ENCODE results near the gene RALGDS. TPM values are rescaled to one million over a fixed set of nuclear protein-coding genes. Genes with fewer than 3 reads are reported as not detected.

RALGDS gene
- total RNA-seq, 2 donors from 2014 or later: 24.2 to 39.7 TPM

GRCh38 chr9:133118179-133118520 lies 2.9 kb downstream of the RALGDS start:
- intact Hi-C loops (cut with DNase I): no loop called here
- Histone ChIP-seq H3K27ac (no peak overlapping the region), H3K4me1 (peaks cover 38% of the 10 kb centered on the region), H3K9me3 (no peaks in the 10 kb centered on the region), H3K4me3 (no peak overlapping the region), H3K9ac (ENCODE audit: low read depth in 2 of 2, low read length in 2 of 2) (peak overlapping the region in 1 of 2 donors; percentile 53), H3K27me3 (no peaks in the 10 kb centered on the region), H3K36me3 (no peaks in the 10 kb centered on the region)
- no peak for DNase-seq
- TF ChIP-seq CTCF (IDR thresholded peaks at IDR 0.05): no peak

DNA sequence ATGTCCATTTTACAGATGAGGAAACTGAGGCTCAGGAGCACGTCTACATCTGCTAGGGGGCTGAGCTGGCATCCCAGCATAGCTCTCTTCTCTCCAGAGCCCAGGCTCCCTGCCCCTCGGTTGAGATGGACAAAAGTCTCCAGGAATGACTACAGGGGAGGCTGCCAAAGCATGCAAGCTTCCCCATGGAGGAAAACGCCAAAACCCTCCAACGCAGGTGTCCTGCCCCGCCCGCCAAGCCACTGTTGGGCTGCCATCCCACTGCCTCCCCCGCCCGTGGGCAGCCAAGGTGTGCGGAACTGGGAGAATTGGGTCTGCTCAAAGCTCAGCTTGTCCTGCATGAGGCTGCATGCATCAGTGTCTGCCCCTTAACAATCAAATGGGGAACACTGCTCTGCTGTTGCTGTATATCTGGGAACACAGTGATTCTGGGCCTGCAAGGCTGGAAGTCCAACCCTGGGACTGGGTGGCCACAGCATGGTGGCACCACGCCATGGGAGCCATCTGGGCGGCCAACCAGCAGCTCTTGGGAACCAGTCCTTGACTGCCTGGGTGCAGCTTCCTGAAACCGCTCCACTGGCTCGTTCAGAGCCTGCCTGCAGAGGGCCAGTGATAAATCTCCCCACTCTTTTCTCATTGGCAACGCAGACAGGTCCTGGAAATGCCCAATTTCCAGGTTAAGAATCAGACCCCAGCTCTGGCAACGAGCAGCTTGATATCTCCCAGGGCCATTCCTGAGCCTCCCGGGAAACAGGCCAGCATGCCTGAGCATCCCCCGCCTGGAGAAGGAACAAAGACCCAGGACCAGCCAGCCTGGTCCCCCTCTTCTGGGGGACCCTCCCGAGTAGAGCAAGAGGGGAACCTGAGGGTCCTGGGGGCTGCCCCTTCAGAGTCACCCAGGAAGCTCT lies 3.5 kb downstream of the RALGDS start:
- no peak for DNase-seq
- Histone ChIP-seq H3K4me3 (no peak overlapping the region), H3K36me3 (no peaks in the 10 kb centered on the region), H3K27me3 (no peaks in the 10 kb centered on the region), H3K9ac (ENCODE audit: low read depth in 2 of 2, low read length in 2 of 2) (peak overlapping the region in 1 of 2 donors; percentile 19), H3K4me1 (peaks cover 38% of the 10 kb centered on the region), H3K9me3 (no peaks in the 10 kb centered on the region), H3K27ac (no peak overlapping the region)
- intact Hi-C loops (cut with DNase I): no loop called here
- no peak for TF ChIP-seq CTCF (IDR thresholded peaks at IDR 0.05)

DNA sequence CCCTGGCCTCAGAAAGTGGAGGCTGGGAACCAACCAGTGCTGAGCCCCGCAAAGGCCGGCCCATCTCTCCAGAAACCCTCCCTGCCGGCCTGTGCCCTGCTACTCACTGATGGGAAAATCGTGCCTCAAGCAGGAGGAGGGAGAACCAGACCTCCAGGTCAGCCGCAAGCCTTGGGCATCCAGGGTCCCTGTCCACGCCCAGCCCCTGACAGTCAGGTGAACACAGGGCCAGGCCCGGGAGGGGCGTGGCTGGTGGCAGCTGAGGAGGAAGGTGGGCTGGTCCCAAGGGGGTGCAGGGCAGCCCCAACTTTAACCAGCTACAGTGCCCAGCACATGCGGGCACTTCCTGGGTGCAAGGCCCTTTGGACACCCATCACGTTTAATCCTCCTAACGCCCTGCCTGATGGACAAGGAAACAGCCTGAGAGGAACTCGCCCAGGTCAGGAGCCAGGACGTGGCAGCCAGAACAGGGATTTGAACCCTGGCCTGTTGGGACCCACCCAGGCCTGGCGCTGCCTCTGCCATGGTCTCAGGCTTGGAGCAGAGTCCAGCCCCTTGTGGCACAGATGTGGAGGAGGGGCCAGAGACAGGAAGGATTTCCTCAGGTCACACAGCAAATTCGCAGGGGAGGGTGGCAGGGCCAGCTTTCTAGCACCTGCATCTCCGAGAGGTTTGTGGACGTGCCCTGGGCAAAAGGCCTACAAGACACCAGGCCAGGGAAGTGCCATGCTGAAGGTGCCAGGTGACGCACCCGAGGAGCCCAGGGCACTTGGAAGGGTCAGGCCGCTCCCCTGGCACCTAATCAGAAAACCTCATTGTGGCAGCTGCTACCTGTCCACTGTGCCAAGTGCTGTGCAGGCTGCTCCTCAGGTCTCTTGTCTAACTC lies 4.5 kb downstream of the RALGDS start:
- intact Hi-C loops (cut with DNase I): no loop called here
- Histone ChIP-seq H3K9ac (ENCODE audit: low read depth in 2 of 2, low read length in 2 of 2) (peak overlapping the region; percentile 26), H3K27me3 (no peaks in the 10 kb centered on the region), H3K4me3 (no peak overlapping the region), H3K4me1 (peaks cover 38% of the 10 kb centered on the region), H3K36me3 (no peaks in the 10 kb centered on the region), H3K9me3 (no peaks in the 10 kb centered on the region), H3K27ac (no peak overlapping the region)
- no peak for TF ChIP-seq CTCF (IDR thresholded peaks at IDR 0.05)
- DNase-seq: peak; percentile 49

DNA sequence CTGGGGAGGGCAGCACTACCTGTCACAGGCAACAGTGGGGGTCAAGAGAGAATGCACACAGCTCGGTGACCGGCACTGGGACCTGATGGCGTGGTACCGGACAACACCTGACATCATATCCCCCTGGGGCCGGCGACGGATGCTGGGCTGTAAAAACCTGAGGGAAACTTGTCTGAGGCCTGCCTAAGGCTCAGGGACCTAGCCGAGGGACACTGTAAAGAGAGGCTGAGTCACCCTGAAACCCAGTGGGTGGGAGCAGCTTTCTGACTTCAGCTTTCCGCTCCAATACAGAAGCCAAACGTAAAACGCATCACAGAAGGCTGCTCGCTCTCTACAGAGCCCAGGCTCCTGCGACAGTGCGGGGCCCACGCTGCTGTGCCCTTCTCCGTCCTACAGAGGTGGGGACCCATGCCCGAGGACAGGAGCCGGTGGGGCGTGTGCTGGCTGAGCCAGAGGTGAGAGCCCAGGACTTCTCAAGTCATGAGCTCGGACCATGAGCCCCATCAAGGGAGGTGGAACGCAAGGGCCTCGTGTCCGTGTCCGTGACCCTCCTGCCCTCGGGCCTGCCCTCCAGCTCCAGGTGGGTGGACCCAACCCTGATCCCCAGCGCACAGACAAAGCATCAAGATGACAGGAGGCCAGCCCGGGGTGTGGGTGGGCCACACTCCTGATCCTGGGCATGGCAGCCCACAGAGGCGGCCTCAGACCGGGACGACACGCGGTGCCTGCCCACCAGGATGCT lies 5.3 kb downstream of the RALGDS start:
- H3K4me1 ChIP-seq: peaks cover 38% of the 10 kb centered on the region
- no peaks in the 10 kb centered on the region for H3K9me3 ChIP-seq
- peak overlapping the region; percentile 27 to 56 for H3K9ac ChIP-seq (ENCODE audit: low read depth in 2 of 2, low read length in 2 of 2)
- no peaks in the 10 kb centered on the region for H3K27me3 ChIP-seq
- H3K36me3 ChIP-seq: no peaks in the 10 kb centered on the region
- H3K27ac ChIP-seq: no peak overlapping the region
- intact Hi-C loops (cut with DNase I): no loop called here
- H3K4me3 ChIP-seq: no peak overlapping the region
- no peak for TF ChIP-seq CTCF (IDR thresholded peaks at IDR 0.05)
- DNase-seq: no peak
